SIG-M5 (cell line): ENCODE measurements around the gene VDAC1.

Experiments
- DNase-seq: peaks from one replicate; lab custom pipeline; 2025; lab: John Stamatoyannopoulos, UW

VDAC1 gene

DNA sequence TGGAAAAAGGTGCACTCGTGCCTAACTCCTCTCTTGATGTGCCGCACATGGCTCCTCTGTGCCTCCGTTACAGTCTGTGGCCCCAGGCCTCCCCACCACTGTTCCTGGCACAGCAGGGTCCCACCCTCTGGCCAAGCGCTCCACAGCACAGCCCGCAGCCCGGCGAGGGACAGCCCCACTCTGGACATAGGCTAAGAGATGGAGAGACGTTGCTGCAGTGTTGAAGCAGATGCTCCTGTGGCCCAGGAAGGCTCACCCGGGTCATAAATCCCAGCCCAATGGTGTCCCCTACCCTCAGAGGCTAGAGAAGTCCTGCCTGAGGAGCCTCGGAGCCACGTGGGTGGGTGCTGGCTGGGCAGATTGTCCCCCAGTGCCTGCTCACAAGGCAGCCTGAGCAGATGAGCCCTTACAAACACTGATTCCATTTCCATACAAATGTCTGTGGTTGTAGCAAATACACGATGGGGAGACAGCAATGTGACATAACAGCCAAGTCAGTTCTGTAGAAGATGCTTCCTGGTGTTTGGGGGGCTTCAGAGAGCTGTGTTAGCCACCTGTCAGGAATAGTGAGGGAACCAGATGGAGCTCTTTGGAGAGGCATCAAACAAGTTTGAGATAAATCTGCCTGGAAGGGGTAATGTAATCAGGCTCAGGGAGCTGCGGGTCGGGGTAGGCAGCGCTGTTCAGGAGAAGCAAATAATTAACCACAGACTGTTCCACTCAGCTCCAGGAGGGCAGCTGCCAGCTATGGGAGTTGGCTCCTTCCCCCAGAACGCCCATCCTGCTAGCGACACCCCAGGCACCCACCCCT lies 78.1 kb downstream of the VDAC1 start:
- DNase-seq, result no peak

DNA sequence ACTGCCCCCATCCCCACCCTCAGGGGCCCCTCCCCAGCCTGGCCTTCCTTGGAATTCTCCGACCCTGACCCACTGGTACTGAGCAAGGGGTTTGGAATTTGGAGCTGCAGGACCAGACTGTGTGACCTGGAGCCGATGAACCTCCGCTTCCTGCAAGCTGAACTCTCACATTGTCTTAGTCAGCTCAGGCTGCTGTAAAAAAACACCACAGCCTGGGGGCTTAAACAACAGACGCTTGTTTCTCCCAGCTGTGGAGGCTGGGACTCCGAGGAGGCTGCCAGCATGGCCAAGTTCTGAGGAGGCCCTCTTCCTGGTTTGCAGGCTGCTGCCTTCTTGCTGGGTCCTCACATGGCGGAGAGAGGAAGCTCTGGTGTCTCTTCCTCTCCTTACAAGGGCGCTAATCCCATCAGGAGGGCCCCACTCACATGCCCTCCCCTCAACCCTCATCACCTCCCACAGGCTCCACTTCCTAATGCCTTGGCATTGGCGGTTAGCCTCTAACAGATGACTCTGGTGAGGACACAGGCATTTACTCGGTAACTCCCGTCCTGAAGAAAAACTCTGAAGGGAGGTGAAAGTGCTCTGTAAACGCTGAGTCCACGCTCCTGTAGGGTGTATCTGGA lies 78.8 kb downstream of the VDAC1 start:
- no peak for DNase-seq

DNA sequence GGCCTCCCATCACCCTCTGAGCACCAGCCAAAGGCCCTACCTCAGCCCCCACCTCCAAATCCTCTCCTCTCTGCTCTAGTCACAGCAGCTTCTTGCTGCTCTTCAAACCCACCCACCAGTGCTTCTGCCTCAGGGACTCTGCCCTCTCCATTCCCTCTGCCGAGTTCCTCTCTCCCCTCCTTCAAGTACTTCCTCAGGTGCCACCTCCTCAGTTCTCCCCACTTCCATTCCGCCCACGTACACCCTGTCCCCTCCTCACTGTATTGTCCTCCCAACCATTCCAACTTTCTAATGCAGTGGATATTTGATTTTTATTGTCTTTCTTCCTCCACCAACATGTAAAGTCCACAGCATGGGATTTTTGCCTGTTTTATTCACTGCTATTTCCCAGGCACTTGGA lies 79.5 kb downstream of the VDAC1 start:
- DNase-seq, result no peak

DNA sequence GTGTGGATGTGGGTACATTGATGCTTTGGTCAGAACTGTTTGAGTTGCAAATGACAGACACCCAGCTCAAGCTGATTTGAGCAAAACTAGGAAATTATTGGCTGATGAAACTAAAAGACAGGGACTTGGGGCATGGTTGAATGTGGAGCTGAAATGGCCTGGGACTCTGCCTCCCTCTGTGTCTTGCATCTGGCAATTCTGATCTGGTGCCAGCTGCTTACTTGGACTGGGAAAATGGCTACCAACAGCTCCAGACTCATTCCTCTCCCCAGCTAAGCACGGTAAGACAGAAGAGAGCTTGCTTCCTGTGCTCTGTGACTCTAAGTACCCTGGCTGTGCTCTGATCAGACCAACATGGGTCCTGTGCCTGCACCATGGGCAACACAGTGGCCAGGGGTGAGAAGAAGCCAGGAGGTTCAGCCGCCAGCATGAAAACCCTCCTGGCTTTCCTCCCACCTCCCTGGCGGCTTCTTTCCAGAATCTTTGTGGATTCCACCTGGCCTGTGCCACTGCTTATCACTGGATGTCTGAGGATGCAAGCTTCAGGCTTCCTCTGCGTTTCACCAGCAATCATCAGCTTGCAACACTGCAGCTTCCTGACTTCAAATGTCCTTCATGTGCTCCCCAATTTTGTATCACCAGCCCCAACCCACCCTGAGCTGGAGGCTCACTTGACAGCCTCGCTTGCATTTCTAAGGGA lies 80.4 kb downstream of the VDAC1 start:
- DNase-seq, result no peak

DNA sequence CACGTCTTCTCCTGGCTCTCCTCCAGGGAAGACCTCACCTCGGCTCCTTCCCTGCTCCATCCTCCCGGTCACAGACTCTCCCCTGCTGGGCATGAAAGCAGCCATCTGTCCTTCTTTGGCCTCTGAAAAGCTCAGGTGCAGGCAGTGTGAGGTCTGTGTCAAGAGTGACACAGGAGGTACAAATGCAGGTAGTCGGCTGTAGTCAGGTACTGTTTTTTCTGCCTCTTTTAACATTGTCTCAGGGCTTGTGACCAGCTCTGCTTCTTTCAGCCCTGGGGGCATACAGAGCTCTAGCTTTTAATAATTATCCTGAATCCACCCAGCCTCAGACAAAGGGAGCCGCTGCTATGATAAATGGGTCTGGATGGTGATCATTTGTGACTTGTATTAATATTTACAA lies 82.8 kb downstream of the VDAC1 start:
- no peak for DNase-seq
